SKM-1 (cell line): ENCODE measurements around the gene NR3C1.

Experiments used
- DNase-seq: peaks from one replicate; lab custom pipeline; 2025; ENCODE audit not compliant: unreplicated experiment; lab: John Stamatoyannopoulos, UW

The NR3C1 gene

GRCh38 chr5:143241892-143242291 is 161.6 kb downstream of the NR3C1 start:
- DNase-seq: no peak

DNA sequence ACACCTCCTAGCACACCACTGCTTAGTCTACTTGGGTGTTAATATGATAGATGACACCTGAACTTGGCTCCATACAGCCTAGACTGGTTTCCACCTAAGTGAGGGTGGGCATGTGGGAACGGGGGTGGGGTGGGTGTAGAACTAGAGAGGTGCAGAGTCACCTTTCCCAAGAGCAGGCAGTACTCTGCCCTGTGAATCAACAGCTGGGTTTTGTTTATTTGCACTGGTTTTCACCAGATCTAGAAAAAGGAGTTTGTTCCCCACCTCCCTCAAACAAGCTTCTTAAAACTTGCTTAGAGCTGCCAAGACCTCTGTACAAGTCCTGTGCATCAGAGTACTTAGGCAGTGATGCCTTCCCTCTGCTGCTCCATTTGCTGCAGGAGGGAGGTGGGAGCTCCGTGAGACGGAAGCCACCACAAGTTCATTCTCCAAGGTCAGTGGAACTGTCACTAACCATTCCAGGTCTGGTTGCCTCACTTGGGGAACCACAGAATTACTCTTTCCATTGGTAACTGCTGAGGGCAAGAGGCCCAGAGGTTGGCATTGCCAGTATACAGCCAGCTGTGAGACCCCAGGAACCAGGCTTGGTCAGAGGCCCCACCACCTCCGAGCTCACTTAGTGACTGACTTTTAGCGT is 163.5 kb downstream of the NR3C1 start:
- DNase-seq: no peak

DNA sequence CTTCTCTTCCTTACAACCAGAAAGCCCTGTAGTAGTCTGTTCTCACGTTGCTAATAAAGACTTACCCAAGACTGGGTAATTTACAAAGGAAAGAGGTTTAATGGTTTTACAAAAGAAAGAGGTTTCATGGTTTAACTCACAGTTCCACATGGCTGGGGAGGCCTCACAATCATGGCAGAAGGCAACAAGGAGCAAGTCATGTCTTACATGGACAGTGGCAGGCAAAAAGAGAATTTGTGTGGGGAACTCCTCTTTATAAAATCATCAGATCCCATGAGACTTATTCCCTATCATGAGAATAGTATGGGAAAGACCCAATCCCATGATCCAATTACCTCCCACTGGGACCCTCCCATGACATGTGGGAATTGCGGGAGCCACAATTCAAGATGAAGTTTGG is 164.9 kb downstream of the NR3C1 start:
- DNase-seq: no peak

DNA sequence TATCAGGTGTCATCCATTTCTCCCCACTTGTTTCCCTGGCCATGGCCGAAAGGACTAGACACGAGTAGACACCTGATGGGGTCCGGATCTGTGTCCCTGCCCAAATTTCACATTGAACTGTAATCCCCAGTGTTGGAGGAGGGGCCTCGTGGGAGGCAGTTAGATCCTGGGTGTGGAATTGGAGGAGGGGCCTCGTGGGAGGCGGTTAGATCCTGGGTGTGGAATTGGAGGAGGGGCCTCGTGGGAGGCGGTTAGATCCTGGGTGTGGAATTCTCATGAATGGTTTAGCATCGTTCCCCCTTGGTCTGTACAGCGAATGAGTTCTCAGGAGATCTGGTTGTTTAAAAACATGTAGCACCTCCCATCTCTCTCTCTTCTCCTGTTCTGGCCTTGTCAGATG is 165.8 kb downstream of the NR3C1 start:
- no peak for DNase-seq

DNA sequence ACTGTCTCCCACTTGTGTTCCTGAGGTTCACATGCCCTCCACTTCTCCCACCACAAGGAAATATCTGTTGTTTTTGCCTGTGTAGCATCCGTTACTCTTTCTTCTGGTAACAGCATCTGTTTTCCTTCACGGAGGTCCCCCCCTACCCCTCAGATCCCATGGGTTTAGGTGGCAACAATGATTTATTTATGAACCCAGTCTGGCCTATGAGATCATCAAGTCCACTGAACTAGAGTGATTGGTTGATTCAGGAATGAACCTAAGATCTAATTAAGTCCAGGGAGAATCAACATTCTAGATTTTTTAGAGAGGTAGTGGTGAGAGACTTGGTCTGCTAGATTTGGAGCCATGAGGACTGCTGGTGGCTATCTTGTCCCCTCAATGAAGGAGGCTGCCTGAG is 166.8 kb downstream of the NR3C1 start:
- no peak for DNase-seq

GRCh38 chr5:143235423-143235822 is 168.1 kb downstream of the NR3C1 start:
- DNase-seq: no peak

- no peak for DNase-seq
Measured at GRCh38 chr5:143234162-143234842, 169.2 kb downstream of the NR3C1 start.

- no peak for DNase-seq
Measured at GRCh38 chr5:143233031-143233430, 170.5 kb downstream of the NR3C1 start.

- no peak for DNase-seq
Measured at GRCh38 chr5:143231973-143232812, 171.3 kb downstream of the NR3C1 start.

DNA sequence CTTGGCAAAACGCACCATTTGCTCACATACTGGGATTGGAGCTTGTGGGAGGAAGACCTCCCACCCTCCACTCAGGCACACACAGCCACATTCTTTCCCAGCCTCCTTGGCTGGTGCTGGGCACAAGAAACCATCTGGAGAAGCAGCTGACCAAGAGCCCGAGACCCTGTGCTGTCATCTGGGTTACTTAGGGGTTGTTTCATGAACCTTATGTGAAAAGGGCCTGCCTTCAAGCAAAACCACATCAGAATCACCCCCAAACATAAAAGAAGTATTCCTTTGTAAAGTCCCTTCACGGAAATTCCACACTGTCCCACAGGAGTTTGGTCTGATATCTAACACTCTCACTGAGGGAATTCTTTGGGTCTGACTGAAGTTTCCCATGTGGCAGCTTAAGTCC is 172.1 kb downstream of the NR3C1 start:
- DNase-seq: no peak

- DNase-seq: no peak
Measured at GRCh38 chr5:143230676-143230996, 172.8 kb downstream of the NR3C1 start.

- no peak for DNase-seq
Measured at GRCh38 chr5:143229896-143230675, 173.4 kb downstream of the NR3C1 start.

- DNase-seq: no peak
Measured at GRCh38 chr5:143229426-143229895, 174.0 kb downstream of the NR3C1 start.

DNA sequence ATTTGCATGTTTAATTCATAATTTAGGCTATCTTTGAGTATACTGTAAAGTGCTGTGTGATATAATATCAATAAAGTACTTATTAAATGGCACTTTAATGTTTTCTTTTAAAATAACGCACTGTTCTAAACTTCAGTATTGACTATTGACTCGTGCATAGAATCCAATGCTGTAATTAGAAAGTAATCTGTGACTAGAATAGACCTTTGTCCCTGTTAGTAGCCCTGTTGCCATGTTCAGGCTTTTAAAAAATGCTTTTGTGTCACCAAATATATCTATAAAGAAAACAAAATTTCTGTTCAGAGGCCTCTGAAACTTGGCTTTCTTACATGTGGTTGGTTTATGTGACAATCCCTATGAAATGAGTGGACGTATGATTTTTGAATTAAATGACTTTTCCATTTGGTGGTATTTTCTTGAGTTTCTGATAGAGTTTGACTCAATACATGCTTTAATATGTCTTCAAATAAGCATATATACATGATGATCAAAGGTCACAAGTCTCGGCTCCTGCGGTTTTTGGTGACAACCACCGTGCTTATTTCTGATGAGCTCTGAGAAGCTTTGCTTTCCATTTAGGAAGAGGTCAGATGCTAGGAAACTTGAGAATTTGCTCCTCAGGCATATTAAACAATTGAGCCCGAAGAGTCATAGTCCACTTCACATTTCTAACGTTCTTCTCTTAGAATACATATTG is 174.7 kb downstream of the NR3C1 start:
- DNase-seq: no peak
